Mesendoderm (in vitro differentiated cells): Measurements from ENCODE around the gene PLXNB1. TPM values are rescaled to one million over a fixed set of nuclear protein-coding genes. Genes with fewer than 3 reads are reported as not detected.

Experiments used
- DNase-seq: peaks from one replicate; pipeline ENCODE4 v3.0.0; 2013
- H2AK5ac ChIP-seq: 2 replicates; pipeline ENCODE4 v1.6.1; 2013; ENCODE audit warnings: low read length, inconsistent platforms
- H2BK120ac ChIP-seq: 2 replicates; pipeline ENCODE4 v1.6.1; 2013; ENCODE audit warnings: low read depth, mild to moderate bottlenecking, low read length, moderate library complexity, mixed read lengths
- H2BK15ac ChIP-seq: replicated peaks from 2 replicates; pipeline ENCODE4 v1.6.1; 2013; ENCODE audit warnings: low read depth, mild to moderate bottlenecking, moderate library complexity
- H2BK5ac ChIP-seq: 2 replicates; pipeline ENCODE4 v1.6.1; 2013; ENCODE audit warnings: low read length, inconsistent platforms
- H3K18ac ChIP-seq: 2 replicates; pipeline ENCODE4 v1.6.1; 2013; ENCODE audit warnings: mild to moderate bottlenecking, low read length, mixed read lengths
- H3K23ac ChIP-seq: one replicate; pipeline ENCODE4 v1.6.1; 2013; ENCODE audit warnings: low read length
- H3K27ac ChIP-seq: 2 replicates; pipeline ENCODE4 v1.5.1; 2013; ENCODE audit warnings: low read depth, mild to moderate bottlenecking, inconsistent platforms, low read length, moderate library complexity
- H3K27me3 ChIP-seq: 2 replicates; pipeline ENCODE4 v1.6.1; 2013; ENCODE audit warnings: low read length, control low read depth, mild to moderate bottlenecking, inconsistent platforms; ENCODE audit not compliant: insufficient read depth, poor library complexity
- H3K36me3 ChIP-seq: 2 replicates; pipeline ENCODE4 v1.6.1; 2013; ENCODE audit warnings: low read length, inconsistent platforms; ENCODE audit not compliant: control insufficient read depth, insufficient read depth
- H3K4ac ChIP-seq: one replicate; pipeline ENCODE4 v1.6.1; 2013; ENCODE audit warnings: low read depth, mild to moderate bottlenecking, low read length, moderate library complexity
- H3K4me1 ChIP-seq: 2 replicates; pipeline ENCODE4 v1.6.1; 2013; ENCODE audit warnings: low read depth, low read length, inconsistent platforms; ENCODE audit not compliant: control insufficient read depth
- H3K4me2 ChIP-seq: 2 replicates; pipeline ENCODE4 v1.6.1; 2013; ENCODE audit warnings: low read length
- H3K4me3 ChIP-seq: 2 replicates; pipeline ENCODE4 v1.5.1; 2013; ENCODE audit warnings: mild to moderate bottlenecking, low read length
- H3K56ac ChIP-seq: one replicate; pipeline ENCODE4 v1.6.1; 2013; ENCODE audit warnings: low read length
- H3K79me1 ChIP-seq: 2 replicates; pipeline ENCODE4 v1.6.1; 2013; ENCODE audit warnings: low read length, inconsistent platforms
- H3K79me2 ChIP-seq: 2 replicates; pipeline ENCODE4 v1.6.1; 2013; ENCODE audit warnings: mild to moderate bottlenecking, low read length; ENCODE audit not compliant: control insufficient read depth, insufficient read depth
- H3K9ac ChIP-seq: 2 replicates; pipeline ENCODE4 v1.6.1; 2013; ENCODE audit warnings: low read length, inconsistent platforms
- H4K5ac ChIP-seq: one replicate; pipeline ENCODE4 v1.6.1; 2013; ENCODE audit warnings: low read length
- H4K8ac ChIP-seq: one replicate; pipeline ENCODE4 v1.6.1; 2013; ENCODE audit warnings: low read depth, mild to moderate bottlenecking, control low read depth, low read length, moderate library complexity
- WGBS: extraction: QIAGEN DNeasy Blood & Tissue Kit; methylation state at CpG from one replicate; pipeline ENCODE4 v1.1.7; 2013; ENCODE audit warnings: low lambda C conversion rate, missing lambda C conversion rate; ENCODE audit not compliant: insufficient coverage; ENCODE audit errors: extremely low coverage; 5-methylcytosine and 5-hydroxymethylcytosine counted together
- small RNA-seq: library from polyadenylated mRNA; stranded (forward); fragments of <200 nt; extraction: miRNeasy Mini kit (QIAGEN cat#:217004); gene quantifications from one replicate; pipeline ENCODE3, GENCODE V24; 2013; ENCODE audit not compliant: insufficient read depth

PLXNB1 gene

GRCh38 chr3:48356419-48356818 is 73.5 kb downstream of the PLXNB1 start:
- Histone ChIP-seq H3K79me2 (no peaks in the 10 kb centered on the region), H3K56ac (no peak overlapping the region), H4K5ac (no peak overlapping the region), H3K79me1 (no peaks in the 10 kb centered on the region), H3K23ac (no peak overlapping the region), H2AK5ac (no peak overlapping the region), H3K4me1 (no peaks in the 10 kb centered on the region), H3K4me2 (no peak overlapping the region), H3K4me3 (no peak overlapping the region), H2BK5ac (no peak overlapping the region), H3K18ac (no peak overlapping the region), H4K8ac (no peak overlapping the region), H2BK120ac (no peak overlapping the region), H3K27ac (no peak overlapping the region), H3K9ac (no peak overlapping the region), H3K36me3 (no peaks in the 10 kb centered on the region), H3K4ac (no peak overlapping the region), H3K27me3 (peaks cover 2% of the 10 kb centered on the region), H2BK15ac (no peak overlapping the region)
- WGBS, result no CpG with 5 or more reads among the region's 1 CpG
- DNase-seq, result no peak

DNA sequence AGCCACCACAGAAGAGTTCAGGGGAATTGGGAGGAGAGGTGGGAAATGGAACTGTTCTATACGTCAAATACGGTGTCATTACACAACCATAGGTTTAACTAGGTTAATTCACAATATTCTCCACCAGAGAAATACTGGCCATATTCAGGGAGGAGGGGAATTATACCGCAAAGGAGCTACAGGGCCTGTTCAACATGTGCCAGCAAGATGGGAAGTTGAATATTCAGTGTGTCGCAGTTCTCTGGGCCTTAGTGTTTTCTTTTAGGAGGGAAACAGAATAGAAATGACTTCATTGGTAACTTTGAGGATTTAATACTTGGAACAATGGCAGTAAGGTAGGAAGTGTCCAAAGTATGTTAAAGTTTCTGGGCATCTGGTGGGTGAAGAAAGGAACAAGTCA is 75.9 kb downstream of the PLXNB1 start:
- H3K36me3 ChIP-seq, result no peaks in the 10 kb centered on the region
- H3K56ac ChIP-seq, result no peak overlapping the region
- no peak overlapping the region for H3K4ac ChIP-seq
- H3K18ac ChIP-seq, result no peak overlapping the region
- H2BK15ac ChIP-seq, result no peak overlapping the region
- H3K79me2 ChIP-seq, result no peaks in the 10 kb centered on the region
- no peak overlapping the region for H3K23ac ChIP-seq
- no peak overlapping the region for H4K5ac ChIP-seq
- H3K27me3 ChIP-seq, result peaks cover 2% of the 10 kb centered on the region
- H3K79me1 ChIP-seq, result no peaks in the 10 kb centered on the region
- H3K27ac ChIP-seq, result no peak overlapping the region
- WGBS, result no CpG with 5 or more reads among the region's 4 CpGs
- no peak overlapping the region for H2AK5ac ChIP-seq
- no peak overlapping the region for H3K4me3 ChIP-seq
- H3K4me2 ChIP-seq, result no peak overlapping the region
- H2BK120ac ChIP-seq, result no peak overlapping the region
- H4K8ac ChIP-seq, result no peak overlapping the region
- H2BK5ac ChIP-seq, result no peak overlapping the region
- H3K4me1 ChIP-seq, result no peaks in the 10 kb centered on the region
- H3K9ac ChIP-seq, result no peak overlapping the region
- DNase-seq, result no peak

Small RNA genes lying within 50 kb of the gene (small RNA-seq; reads per million reads assigned to genes)
- not detected for gene RN7SL321P
